Activated CD4-positive, alpha-beta T cell treated with anti-CD3 and anti-CD28 coated beads for 36 hours (primary cell): Measurements from ENCODE around the gene CRMP1. TPM values are rescaled to one million over a fixed set of nuclear protein-coding genes. Genes with fewer than 3 reads are reported as not detected.

Experiments used
- ATAC-seq: fragments of 200-7000 bp; cut with Tn5 transposase; one replicate; pipeline ENCODE4 v1.10.0; 2021; ENCODE audit warnings: mild to moderate bottlenecking, moderate library complexity
- CTCF ChIA-PET: fragments of 350-600 bp; sonication (Branson Sonifier 250); formaldehyde crosslinking; loops from one replicate; lab custom pipeline; 2021; ENCODE audit warnings: antibody characterized with exemption; lab: Charles Lee
- POLR2A ChIA-PET: fragments of 350-600 bp; sonication (Branson Sonifier 250); formaldehyde crosslinking; loops from one replicate; lab custom pipeline; 2021; ENCODE audit warnings: antibody characterized with exemption, inconsistent platforms; lab: Charles Lee
- DNase-seq: peaks from one replicate; pipeline ENCODE4 v3.0.0-alpha.2; 2020
- H3K27ac Mint-ChIP-seq: one replicate; pipeline ENCODE4 v1.8.0; 2021; ENCODE audit warnings: mixed read lengths
- H3K27me3 Mint-ChIP-seq: one replicate; pipeline ENCODE4 v1.8.0; 2021; ENCODE audit warnings: mixed read lengths
- H3K36me3 Mint-ChIP-seq: one replicate; pipeline ENCODE4 v1.8.0; 2021; ENCODE audit warnings: low read depth, mixed read lengths
- H3K4me1 Mint-ChIP-seq: one replicate; pipeline ENCODE4 v1.8.0; 2021; ENCODE audit warnings: mixed read lengths
- H3K4me3 Mint-ChIP-seq: one replicate; pipeline ENCODE4 v1.8.0; 2021; ENCODE audit warnings: mild to moderate bottlenecking, moderate library complexity, mixed read lengths
- H3K9me3 Mint-ChIP-seq: one replicate; pipeline ENCODE4 v1.8.0; 2021; ENCODE audit warnings: low read depth, mixed read lengths
- intact Hi-C, 2 experiments: fragments of 100-400 bp; cut with DNase I in 1 of 2; cut with micrococcal nuclease in 1 of 2; formaldehyde crosslinking; loops; one replicate each; pipeline versions ENCODE4 v1.14.2 to v1.15.1; 2022 to 2024; cut with DNase I, micrococcal nuclease
- total RNA-seq, 2 experiments: library from RNA; stranded (reverse); gene quantifications; one replicate each; pipeline ENCODE4 v1.2.3, GENCODE V29; 2021

The CRMP1 gene
- total RNA-seq, 2 experiments from 2014 or later = not detected

DNA sequence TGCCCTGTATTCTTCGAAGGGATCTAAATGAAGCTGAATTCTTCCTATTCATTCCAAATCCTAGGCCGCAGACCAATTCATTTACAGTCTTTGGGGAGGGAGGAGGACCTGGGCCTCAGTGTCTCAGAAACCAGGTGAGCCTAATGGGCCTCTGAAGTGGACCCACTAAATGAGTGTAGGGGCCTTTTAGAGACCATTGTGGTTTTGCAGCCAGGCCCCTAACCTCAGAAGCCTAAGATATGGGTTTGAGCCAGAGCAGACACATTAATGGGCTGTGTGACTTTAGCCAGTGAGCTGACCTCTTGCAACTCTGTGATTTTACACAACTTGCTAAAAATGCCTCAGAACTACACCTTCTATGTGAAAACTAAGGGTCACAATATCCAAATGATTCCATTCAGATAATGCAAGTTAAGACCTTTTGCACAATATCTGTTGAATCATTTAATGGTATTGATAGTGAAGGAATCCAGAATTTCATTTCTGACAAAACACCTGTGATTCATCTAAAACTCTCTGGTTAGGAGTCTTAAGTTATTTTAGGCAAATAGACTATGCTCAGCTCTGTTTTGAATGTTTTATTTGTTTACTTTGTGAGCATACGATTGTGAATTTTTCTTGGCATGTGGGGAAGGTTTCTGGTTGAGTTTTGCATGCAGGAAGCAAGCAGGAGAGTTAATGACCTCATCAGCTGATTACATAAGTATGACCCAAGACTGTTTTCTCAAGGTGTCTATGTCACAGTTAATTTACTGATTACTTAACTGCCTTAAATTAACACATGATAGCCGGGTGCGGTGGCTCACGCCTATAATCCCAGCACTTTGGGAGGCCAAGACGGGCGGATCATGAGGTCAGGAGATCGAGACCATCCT, 106.8 kb downstream of the CRMP1 start:
- intact Hi-C loops = no loop called here
- Mint-ChIP-seq H3K36me3 (no peaks in the 10 kb centered on the region), H3K9me3 (no peaks in the 10 kb centered on the region), H3K4me3 (no peak overlapping the region), H3K4me1 (no peaks in the 10 kb centered on the region), H3K27me3 (peaks cover 5% of the 10 kb centered on the region), H3K27ac (no peak overlapping the region)
- ChIA-PET CTCF (interaction anchor here (0.8 kb wide), 1 partner anchor 31 kb away, joined by 3 read pairs; no protein-coding TSS in a partner anchor), POLR2A (no interaction called here)
- ATAC-seq (no peak), DNase-seq (no peak)

DNA sequence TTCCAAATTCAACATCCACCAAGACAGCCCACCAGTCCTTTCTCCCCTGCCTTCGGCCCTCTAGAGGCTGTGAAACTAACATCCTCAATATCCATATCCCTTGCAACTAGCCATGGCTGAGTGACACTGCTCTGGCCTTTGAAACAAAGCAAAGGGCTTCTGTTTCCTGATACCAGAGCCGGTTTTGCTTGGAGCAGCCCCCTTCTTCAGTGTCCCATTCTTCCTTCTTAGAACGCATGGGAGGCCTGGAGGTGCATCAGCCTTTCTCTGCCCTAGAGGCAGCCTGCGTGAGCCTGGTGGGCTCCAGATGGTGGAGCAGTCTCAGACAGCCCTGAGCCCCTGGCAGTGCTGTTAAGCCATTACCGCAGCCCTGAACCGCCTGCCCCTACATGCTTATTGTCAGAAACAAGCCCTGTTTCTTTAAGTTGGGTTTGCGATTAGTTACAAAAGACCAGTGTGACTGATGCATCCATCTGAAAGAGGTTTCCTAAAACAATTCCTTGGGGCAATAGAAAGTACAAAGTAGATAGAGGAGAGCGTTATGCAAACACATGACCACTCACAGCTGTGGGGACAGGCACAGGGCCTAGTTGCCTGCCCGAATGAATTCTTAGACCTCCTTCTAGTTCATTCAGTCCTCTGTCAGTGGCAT, 107.8 kb downstream of the CRMP1 start:
- H3K4me1 Mint-ChIP-seq = no peaks in the 10 kb centered on the region
- intact Hi-C loops = no loop called here
- ChIA-PET POLR2A (no interaction called here), CTCF (no interaction called here)
- H3K27me3 Mint-ChIP-seq = peaks cover 5% of the 10 kb centered on the region
- no peaks in the 10 kb centered on the region for H3K9me3 Mint-ChIP-seq
- ATAC-seq = no peak
- H3K4me3 Mint-ChIP-seq = no peak overlapping the region
- H3K36me3 Mint-ChIP-seq = no peaks in the 10 kb centered on the region
- DNase-seq = no peak
- no peak overlapping the region for H3K27ac Mint-ChIP-seq

DNA sequence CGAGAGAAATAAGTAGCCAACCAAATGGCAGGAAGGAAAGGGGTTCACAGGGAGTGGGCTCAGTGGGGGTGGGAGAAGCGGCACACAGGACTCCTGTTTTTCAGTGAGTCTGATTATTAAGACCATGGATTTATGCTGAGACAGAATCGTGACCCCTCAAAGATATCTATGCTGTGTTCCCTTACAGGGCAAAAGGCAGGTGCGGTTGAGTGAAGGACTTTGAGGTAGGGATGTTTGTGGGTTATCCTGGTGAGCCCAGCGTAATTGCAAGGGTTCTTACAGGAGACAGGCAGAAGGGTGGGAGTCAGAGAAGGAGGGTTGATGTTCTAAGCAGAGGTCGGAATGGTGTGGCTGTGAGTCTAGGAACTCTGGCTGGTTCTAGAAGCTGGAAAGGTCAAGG, 108.9 kb downstream of the CRMP1 start:
- ChIA-PET POLR2A (no interaction called here), CTCF (no interaction called here)
- Mint-ChIP-seq H3K4me1 (no peaks in the 10 kb centered on the region), H3K27me3 (peaks cover 5% of the 10 kb centered on the region), H3K27ac (no peak overlapping the region), H3K9me3 (no peaks in the 10 kb centered on the region), H3K36me3 (no peaks in the 10 kb centered on the region), H3K4me3 (no peak overlapping the region)
- DNase-seq (no peak), ATAC-seq (no peak)
- intact Hi-C loops = no loop called here

DNA sequence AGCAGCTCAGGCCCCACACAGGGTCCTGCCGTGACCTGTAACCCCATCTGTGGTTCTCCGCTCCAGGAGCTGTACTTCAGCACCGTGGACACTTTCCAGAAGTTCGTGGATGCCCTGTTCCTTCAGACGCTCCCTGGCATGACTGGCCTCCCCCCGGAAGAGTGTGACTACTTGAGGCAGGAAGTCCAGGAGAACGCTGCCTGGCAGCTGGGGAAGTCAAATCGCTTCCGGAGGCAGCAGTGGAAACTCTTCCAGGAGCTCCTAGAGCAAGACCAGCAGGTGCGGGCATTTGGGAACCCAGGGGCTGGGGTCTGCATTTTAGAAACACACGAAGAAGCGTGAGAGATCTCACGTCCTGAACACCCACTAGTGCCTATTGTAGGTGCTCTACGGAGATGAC, 109.4 kb downstream of the CRMP1 start:
- DNase-seq = no peak
- CTCF ChIA-PET = no interaction called here
- no peak for ATAC-seq
- no peaks in the 10 kb centered on the region for H3K36me3 Mint-ChIP-seq
- H3K4me1 Mint-ChIP-seq = no peaks in the 10 kb centered on the region
- POLR2A ChIA-PET = no interaction called here
- no peak overlapping the region for H3K4me3 Mint-ChIP-seq
- peaks cover 5% of the 10 kb centered on the region for H3K27me3 Mint-ChIP-seq
- intact Hi-C loops = no loop called here
- no peak overlapping the region for H3K27ac Mint-ChIP-seq
- H3K9me3 Mint-ChIP-seq = no peaks in the 10 kb centered on the region

DNA sequence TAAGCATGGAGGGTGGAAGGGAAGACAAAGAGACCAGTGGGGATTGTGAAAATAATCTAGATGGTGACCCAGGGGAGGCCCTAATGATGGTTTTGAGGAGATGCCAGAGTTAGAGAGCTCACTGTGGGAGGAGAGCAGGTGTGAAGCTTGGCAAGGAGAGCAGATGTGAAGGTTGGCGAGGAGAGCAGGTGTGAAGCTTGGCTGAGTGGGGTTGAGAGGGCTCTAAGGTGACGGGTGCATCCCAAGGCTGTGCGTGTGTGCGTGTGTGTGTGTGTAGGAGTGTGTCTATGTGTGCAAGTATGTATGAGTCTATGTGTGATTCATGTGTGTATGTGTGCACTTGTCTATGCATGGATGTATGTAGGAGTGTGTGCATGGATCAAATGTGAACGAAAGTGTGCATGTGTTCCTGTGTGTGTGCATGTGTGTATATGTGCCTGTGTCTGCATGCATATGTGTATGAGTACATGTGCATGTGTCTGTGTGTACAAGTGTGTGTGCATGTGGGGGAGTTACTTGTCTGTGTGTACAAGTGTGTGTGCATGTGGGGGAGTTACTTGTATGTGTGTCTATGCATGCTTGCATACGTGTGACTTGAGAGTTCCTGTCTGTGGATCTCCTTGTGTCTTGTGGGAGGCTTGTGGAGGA, 109.9 kb downstream of the CRMP1 start:
- ATAC-seq (no peak), DNase-seq (no peak)
- intact Hi-C loops = no loop called here
- Mint-ChIP-seq H3K4me3 (no peak overlapping the region), H3K4me1 (no peaks in the 10 kb centered on the region), H3K27ac (no peak overlapping the region), H3K27me3 (peaks cover 5% of the 10 kb centered on the region), H3K36me3 (no peaks in the 10 kb centered on the region), H3K9me3 (no peaks in the 10 kb centered on the region)
- CTCF ChIA-PET = no interaction called here
- POLR2A ChIA-PET = no interaction called here

DNA sequence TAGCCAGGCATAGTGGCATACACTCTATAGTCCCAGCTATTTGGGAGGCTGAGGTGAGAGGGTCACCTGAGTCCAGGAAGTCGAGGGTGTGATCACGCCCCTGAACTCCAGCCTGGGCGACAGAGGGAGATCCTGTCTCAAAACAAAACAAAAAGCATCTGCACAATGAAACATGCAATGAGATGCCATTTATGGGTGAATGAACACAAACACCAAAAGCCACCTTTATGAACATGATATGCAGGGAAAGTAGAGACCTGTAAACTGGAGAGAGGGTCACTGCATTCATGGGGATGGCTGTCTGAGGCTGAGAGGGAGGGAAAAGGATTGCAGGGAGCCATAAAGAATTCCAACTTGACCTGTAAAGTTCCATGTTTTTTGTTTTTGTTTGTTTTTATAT, 111.2 kb downstream of the CRMP1 start:
- H3K27me3 Mint-ChIP-seq = peaks cover 5% of the 10 kb centered on the region
- H3K36me3 Mint-ChIP-seq = no peaks in the 10 kb centered on the region
- DNase-seq (no peak), ATAC-seq (no peak)
- CTCF ChIA-PET = no interaction called here
- peaks cover 3% of the 10 kb centered on the region for H3K9me3 Mint-ChIP-seq
- intact Hi-C loops = no loop called here
- POLR2A ChIA-PET = no interaction called here
- H3K4me3 Mint-ChIP-seq = no peak overlapping the region
- H3K27ac Mint-ChIP-seq = no peak overlapping the region
- no peaks in the 10 kb centered on the region for H3K4me1 Mint-ChIP-seq

DNA sequence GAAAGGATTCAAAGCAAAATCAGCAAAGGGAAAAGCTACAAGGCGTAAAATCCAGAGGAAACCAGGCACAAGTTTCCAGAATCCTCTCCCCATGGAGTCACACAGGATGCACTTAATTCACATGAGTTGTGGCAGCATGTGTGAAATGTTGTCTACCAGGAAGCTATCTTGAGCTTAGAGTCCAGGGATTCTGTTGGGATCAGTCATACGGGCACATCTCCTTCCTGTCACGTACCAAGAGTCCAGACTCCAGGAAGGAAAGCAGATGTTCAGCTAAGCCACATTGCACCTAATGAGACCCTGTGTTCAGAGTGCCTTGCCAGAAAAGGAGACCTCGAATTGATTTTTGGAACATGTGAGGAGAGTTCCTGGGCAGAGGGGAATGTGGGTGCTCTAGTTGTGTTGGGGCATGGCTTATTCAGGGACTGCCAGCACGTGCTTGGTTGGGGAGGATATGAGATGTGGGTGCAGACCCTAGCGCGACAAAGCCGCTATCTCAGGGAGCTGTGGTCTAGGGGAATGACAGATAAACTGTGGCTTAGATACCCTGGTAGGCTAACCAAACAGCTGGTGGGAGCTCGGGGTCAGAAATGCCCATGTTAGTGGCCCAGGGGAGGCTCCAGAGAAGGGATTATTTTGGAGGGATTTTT, 111.9 kb downstream of the CRMP1 start:
- POLR2A ChIA-PET = no interaction called here
- peaks cover 8% of the 10 kb centered on the region for H3K9me3 Mint-ChIP-seq
- peaks cover 1% of the 10 kb centered on the region for H3K36me3 Mint-ChIP-seq
- CTCF ChIA-PET = no interaction called here
- H3K27me3 Mint-ChIP-seq = peaks cover 5% of the 10 kb centered on the region
- no peaks in the 10 kb centered on the region for H3K4me1 Mint-ChIP-seq
- ATAC-seq (no peak), DNase-seq (no peak)
- no peak overlapping the region for H3K4me3 Mint-ChIP-seq
- no peak overlapping the region for H3K27ac Mint-ChIP-seq
- intact Hi-C loops = no loop called here

DNA sequence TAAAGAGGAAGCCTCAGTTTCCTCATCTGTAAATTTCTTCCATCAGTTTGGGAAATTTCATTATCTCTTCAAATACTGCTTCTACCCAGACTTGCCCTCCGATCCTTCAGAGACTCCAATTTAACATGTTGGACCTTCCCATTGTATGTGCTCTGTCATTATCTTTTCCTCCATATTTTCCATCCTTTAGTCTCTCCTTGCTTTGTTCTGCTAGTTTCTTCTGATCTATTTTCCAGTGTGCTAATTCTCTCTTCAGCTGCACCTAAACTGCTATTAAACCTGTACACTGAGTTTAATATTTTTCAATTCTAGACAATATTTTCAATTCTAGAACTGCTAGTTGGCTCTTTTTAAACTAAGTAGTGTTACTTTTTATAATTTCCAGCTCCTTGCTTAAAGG, 116.4 kb downstream of the CRMP1 start:
- intact Hi-C loops = no loop called here
- Mint-ChIP-seq H3K9me3 (peaks cover 12% of the 10 kb centered on the region), H3K36me3 (peaks cover 1% of the 10 kb centered on the region)

DNA sequence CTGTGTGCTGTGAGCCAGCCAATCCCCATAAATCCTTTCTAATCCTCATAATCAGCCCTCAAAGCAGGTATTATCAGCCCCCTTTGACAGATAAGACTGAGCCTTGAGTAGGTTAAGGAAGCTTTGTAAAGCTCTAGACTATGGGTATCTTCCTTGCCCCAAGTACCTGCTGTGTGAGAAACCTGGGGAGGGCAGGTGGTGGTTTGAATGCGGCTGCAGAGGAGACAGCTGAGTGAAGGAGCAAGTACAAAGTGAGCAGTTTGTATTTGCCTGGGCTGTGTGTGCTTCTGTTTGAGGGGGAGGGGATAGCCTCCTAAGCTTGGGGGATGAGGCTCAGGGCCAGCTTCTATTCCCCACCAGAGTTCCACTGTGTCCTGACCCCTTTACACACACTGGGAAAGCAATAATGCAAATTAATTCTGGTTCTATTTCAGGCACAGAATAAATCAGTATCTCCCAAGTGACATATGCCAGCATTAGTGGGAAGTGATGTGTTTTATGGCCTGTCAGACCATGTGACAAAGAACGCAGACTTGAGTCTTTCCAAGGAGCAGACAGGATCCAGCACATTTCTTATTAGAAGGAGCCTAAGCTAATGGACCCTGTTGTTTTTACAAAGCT, 118.4 kb downstream of the CRMP1 start:
- intact Hi-C loops = no loop called here
- no peak for ATAC-seq
- POLR2A ChIA-PET = no interaction called here
- DNase-seq = no peak
- Mint-ChIP-seq H3K9me3 (peaks cover 12% of the 10 kb centered on the region), H3K4me1 (no peaks in the 10 kb centered on the region), H3K4me3 (no peak overlapping the region), H3K27ac (no peak overlapping the region), H3K36me3 (peaks cover 1% of the 10 kb centered on the region), H3K27me3 (no peaks in the 10 kb centered on the region)
- CTCF ChIA-PET = interaction anchor here (0.5 to 1.0 kb wide), 2 partner anchors 39 to 308 kb away, joined by 3 read pairs; no protein-coding TSS in a partner anchor

More for the DNA sequence above, 116.4 kb downstream of the CRMP1 start:
- ChIA-PET POLR2A (no interaction called here), CTCF (no interaction called here)
- ATAC-seq (no peak), DNase-seq (no peak)
- H3K27me3 Mint-ChIP-seq = no peaks in the 10 kb centered on the region
- no peaks in the 10 kb centered on the region for H3K4me1 Mint-ChIP-seq
- H3K4me3 Mint-ChIP-seq = no peak overlapping the region
- no peak overlapping the region for H3K27ac Mint-ChIP-seq

DNA sequence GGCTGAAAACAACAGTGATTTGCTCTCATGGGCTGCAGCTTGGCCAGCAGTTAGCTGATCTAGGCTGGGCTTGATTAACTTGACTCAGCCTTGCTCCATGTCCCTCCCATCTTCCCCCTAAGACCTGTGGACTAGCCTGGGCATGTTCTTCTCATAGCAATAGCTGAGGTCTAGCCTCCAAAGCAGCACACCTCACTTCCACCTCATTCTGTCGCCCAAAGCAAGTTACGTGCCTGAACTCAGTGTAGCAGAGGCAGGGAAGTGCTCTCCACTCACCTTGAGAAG, 119.7 kb downstream of the CRMP1 start:
- H3K9me3 Mint-ChIP-seq = peaks cover 12% of the 10 kb centered on the region
- ChIA-PET POLR2A (no interaction called here), CTCF (no interaction called here)
- no peaks in the 10 kb centered on the region for H3K27me3 Mint-ChIP-seq
- no peak overlapping the region for H3K27ac Mint-ChIP-seq
- H3K36me3 Mint-ChIP-seq = peaks cover 1% of the 10 kb centered on the region
- intact Hi-C loops = no loop called here
- no peaks in the 10 kb centered on the region for H3K4me1 Mint-ChIP-seq
- H3K4me3 Mint-ChIP-seq = no peak overlapping the region
- DNase-seq (no peak), ATAC-seq (no peak)

DNA sequence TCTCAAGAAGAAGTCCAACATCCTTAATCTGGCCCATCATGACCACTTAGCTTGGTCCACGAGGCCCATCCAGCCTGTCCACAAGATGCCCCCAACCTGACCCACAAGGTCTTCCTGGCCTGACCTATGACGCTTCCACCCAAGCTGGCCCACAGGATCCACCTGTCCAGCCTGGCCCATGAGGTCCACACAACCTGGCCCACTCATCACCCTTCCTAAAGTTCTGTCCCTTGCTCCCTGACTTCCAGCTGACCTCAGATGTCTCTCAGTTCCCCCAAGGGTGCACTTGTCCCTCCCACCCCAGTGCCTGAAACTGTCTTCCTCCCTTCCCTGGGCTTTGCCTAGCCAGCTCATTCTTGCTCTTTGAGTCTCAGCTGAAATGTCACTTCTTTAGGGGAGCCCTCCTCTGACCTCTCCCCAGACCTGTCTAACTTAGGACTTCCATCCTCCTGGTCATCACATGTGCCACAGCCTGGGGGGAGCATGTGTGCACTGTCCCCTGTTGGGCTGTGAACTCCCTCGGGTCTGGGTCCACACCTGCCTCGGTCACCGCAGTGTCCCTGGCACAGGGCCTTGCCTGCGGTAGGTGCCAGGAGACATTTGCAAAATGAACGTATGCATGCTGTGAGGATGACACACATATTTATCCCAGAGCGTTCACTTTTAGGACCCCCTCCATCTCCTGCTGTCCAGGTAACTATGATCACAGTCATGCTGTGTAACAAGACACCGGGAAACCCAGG, 120.2 kb downstream of the CRMP1 start:
- ATAC-seq = no peak
- CTCF ChIA-PET = no interaction called here
- Mint-ChIP-seq H3K4me3 (no peak overlapping the region), H3K9me3 (peaks cover 12% of the 10 kb centered on the region), H3K27ac (no peak overlapping the region), H3K36me3 (peaks cover 1% of the 10 kb centered on the region), H3K27me3 (no peaks in the 10 kb centered on the region), H3K4me1 (no peaks in the 10 kb centered on the region)
- intact Hi-C loops = no loop called here
- no peak for DNase-seq
- POLR2A ChIA-PET = no interaction called here
